DOHH2 (cell line): ENCODE results near the gene MTIF3.

Experiments
- H3F3A ChIP-seq: fragments of 200-600 bp; sonication (generic), shearing (Covaris generic); 2 replicates; pipeline ENCODE4 v1.6.0; 2016; ENCODE audit warnings: antibody characterized with exemption, mild to moderate bottlenecking; ENCODE audit not compliant: control insufficient read depth, insufficient read depth
- H3K27ac ChIP-seq: fragments of 200-600 bp; sonication (generic); 2 replicates; pipeline ENCODE4 v1.5.1; 2014; ENCODE audit warnings: low read depth, mild to moderate bottlenecking, low read length, moderate library complexity
- H3K27me3 ChIP-seq: fragments of 200-600 bp; sonication (generic); 2 replicates; pipeline ENCODE4 v1.6.1; 2014; ENCODE audit warnings: mild to moderate bottlenecking, low read length, mixed read lengths; ENCODE audit not compliant: control insufficient read depth
- H3K36me3 ChIP-seq: fragments of 200-600 bp; sonication (generic); 2 replicates; pipeline ENCODE4 v1.6.1; 2014; ENCODE audit warnings: mild to moderate bottlenecking, low read length, moderate library complexity, mixed read lengths; ENCODE audit not compliant: control insufficient read depth
- H3K4me1 ChIP-seq: fragments of 200-600 bp; sonication (generic); 2 replicates; pipeline ENCODE4 v1.6.1; 2014; ENCODE audit warnings: mild to moderate bottlenecking, low read length, mixed read lengths; ENCODE audit not compliant: control insufficient read depth
- H3K4me2 ChIP-seq: fragments of 200-600 bp; sonication (generic); 2 replicates; pipeline ENCODE4 v1.6.0; 2014; ENCODE audit warnings: mild to moderate bottlenecking, low read length, moderate library complexity
- H3K4me3 ChIP-seq: fragments of 200-600 bp; sonication (generic); 2 replicates; pipeline ENCODE4 v1.5.1; 2014; ENCODE audit warnings: mild to moderate bottlenecking, low read length, mixed read lengths
- H3K79me2 ChIP-seq: fragments of 200-600 bp; sonication (generic); 2 replicates; pipeline ENCODE4 v1.6.1; 2014; ENCODE audit warnings: mild to moderate bottlenecking, low read length, mixed read lengths; ENCODE audit not compliant: control insufficient read depth
- H3K9me2 ChIP-seq: fragments of 200-600 bp; sonication (generic); replicated peaks from 2 replicates; pipeline ENCODE4 v1.6.1; 2014; ENCODE audit warnings: mild to moderate bottlenecking, low read length, mixed read lengths; ENCODE audit not compliant: control insufficient read depth
- H3K9me3 ChIP-seq: fragments of 200-600 bp; sonication (generic); 2 replicates; pipeline ENCODE4 v1.6.1; 2014; ENCODE audit warnings: antibody characterized with exemption, low read length, mixed read lengths; ENCODE audit not compliant: control insufficient read depth, insufficient read depth
- H4K20me1 ChIP-seq: fragments of 200-600 bp; sonication (generic); 2 replicates; pipeline ENCODE4 v1.6.0; 2014; ENCODE audit warnings: low read depth, mild to moderate bottlenecking, antibody characterized with exemption, low read length, moderate library complexity; ENCODE audit not compliant: control insufficient read depth, insufficient read depth
- EZH2phosphoT487 ChIP-seq: fragments of 200-600 bp; sonication (generic); IDR thresholded peaks from 2 replicates; pipeline ENCODE4 v1.6.1; 2017; ENCODE audit warnings: borderline replicate concordance, mild to moderate bottlenecking, antibody characterized with exemption, low read length, moderate library complexity, mixed read lengths
- TF ChIP-seq, protein P1 (sequence below): fragments of 200-600 bp; sonication (generic); IDR thresholded peaks from one replicate; pipeline ENCODE4 v1.5.1; 2014; ENCODE audit warnings: antibody characterized with exemption, mild to moderate bottlenecking, low read depth, low read length; ENCODE audit not compliant: poor library complexity, severe bottlenecking

MTIF3 gene

DNA sequence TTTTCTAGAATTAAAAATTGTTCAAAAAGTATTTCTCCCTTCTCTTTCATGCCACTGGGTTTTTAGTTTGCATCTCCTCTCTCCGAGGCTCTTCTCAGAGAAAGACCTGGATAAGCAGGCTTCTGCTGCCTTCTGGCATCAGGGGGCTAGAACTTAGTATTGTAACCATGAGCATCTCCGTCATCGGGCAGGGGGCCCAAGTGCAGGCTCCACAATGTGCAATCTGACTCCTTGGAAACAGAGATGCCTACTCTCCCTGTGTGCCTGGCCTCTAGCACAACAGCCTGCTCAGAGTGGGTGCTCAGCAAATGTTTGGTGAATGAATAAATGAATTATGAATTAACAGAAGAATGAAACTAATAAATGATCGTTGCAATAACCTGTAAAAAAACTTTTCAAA is 45.6 kb upstream of the MTIF3 start:
- Histone ChIP-seq H3K27me3 (no peaks in the 10 kb centered on the region), H3K4me3 (no peak overlapping the region)
- TF ChIP-seq, protein P1, sequence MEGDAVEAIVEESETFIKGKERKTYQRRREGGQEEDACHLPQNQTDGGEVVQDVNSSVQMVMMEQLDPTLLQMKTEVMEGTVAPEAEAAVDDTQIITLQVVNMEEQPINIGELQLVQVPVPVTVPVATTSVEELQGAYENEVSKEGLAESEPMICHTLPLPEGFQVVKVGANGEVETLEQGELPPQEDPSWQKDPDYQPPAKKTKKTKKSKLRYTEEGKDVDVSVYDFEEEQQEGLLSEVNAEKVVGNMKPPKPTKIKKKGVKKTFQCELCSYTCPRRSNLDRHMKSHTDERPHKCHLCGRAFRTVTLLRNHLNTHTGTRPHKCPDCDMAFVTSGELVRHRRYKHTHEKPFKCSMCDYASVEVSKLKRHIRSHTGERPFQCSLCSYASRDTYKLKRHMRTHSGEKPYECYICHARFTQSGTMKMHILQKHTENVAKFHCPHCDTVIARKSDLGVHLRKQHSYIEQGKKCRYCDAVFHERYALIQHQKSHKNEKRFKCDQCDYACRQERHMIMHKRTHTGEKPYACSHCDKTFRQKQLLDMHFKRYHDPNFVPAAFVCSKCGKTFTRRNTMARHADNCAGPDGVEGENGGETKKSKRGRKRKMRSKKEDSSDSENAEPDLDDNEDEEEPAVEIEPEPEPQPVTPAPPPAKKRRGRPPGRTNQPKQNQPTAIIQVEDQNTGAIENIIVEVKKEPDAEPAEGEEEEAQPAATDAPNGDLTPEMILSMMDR, result no peak
- TF ChIP-seq EZH2phosphoT487, result no peak

DNA sequence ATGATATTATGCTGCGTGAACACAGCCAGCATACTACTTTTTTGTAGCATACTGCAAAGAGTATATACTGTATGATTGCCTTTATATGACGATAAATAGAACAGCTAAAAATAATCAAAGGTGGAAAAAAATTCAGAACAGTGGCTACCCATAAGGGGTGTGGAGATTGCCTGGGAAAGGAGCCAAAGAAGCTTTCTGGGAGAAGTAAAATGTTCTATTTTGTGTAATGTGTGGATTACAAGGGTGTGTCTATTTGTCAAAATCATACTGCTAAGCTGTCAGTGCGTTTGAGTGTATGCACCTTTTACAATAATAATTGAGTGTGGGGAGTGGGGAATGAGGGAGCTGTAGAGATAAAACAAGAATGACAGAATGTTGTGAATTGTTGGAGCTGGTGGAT is 45.2 kb upstream of the MTIF3 start:
- H3K9me2 ChIP-seq, result no peaks in the 10 kb centered on the region
- H3K36me3 ChIP-seq, result no peaks in the 10 kb centered on the region
- no peaks in the 10 kb centered on the region for H3K4me1 ChIP-seq
- H3K79me2 ChIP-seq, result no peaks in the 10 kb centered on the region
- TF ChIP-seq EZH2phosphoT487, result no peak
- TF ChIP-seq, protein P1, result no peak
- H3F3A ChIP-seq, result no peaks in the 10 kb centered on the region
- no peaks in the 10 kb centered on the region for H4K20me1 ChIP-seq
- H3K4me2 ChIP-seq, result no peak overlapping the region
- H3K27me3 ChIP-seq, result no peaks in the 10 kb centered on the region
- no peaks in the 10 kb centered on the region for H3K9me3 ChIP-seq
- no peak overlapping the region for H3K4me3 ChIP-seq
- no peak overlapping the region for H3K27ac ChIP-seq

More for the DNA sequence above, 45.6 kb upstream of the MTIF3 start:
- no peaks in the 10 kb centered on the region for H4K20me1 ChIP-seq
- H3K4me1 ChIP-seq, result no peaks in the 10 kb centered on the region
- no peaks in the 10 kb centered on the region for H3K79me2 ChIP-seq
- H3K36me3 ChIP-seq, result no peaks in the 10 kb centered on the region
- H3K9me3 ChIP-seq, result no peaks in the 10 kb centered on the region
- H3K4me2 ChIP-seq, result no peak overlapping the region
- no peaks in the 10 kb centered on the region for H3F3A ChIP-seq
- H3K9me2 ChIP-seq, result no peaks in the 10 kb centered on the region
- H3K27ac ChIP-seq, result no peak overlapping the region

DNA sequence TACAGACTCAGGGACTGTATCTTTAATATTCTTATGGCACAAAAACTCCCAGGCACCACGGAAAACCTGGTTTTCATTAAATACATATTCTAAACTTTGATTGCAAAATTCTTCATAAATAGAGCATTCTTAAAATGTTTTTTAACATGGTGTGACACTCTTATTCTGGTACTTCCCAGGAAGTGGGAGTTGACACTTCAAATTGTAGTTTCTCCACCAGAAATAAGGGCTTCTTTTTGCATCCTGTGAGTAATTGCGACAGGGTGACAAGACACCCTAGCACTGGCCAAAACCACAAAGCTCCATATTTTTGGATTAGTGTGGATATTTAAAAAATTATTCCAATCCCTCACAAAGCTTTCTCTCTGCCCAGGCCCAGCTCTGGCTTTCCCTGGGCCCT is 43.6 kb upstream of the MTIF3 start:
- no peaks in the 10 kb centered on the region for H3F3A ChIP-seq
- no peak overlapping the region for H3K4me2 ChIP-seq
- H4K20me1 ChIP-seq, result no peaks in the 10 kb centered on the region
- no peaks in the 10 kb centered on the region for H3K79me2 ChIP-seq
- no peaks in the 10 kb centered on the region for H3K36me3 ChIP-seq
- H3K9me2 ChIP-seq, result no peaks in the 10 kb centered on the region
- H3K9me3 ChIP-seq, result no peaks in the 10 kb centered on the region
- no peak for TF ChIP-seq EZH2phosphoT487
- TF ChIP-seq, protein P1, result no peak
- no peak overlapping the region for H3K4me3 ChIP-seq
- no peaks in the 10 kb centered on the region for H3K27me3 ChIP-seq
- no peak overlapping the region for H3K27ac ChIP-seq
- H3K4me1 ChIP-seq, result no peaks in the 10 kb centered on the region

DNA sequence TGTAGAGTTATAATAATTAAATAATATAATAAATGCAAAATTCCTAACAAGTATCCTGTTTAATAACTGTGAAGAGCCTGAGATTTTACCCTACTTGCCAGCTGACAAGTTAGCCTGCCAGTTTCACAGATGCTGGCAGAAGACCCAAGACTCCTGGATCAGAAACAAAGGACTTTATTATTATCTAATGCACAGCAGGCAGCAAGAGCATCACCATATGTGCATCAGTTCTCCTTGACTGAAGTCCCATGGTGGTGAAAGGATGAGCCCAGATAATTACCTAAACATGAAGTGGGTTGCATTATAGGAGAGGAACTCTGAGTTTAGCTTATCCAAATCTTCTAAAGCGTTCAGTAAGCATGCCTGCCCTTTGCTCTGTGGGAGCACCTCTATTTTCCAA is 39.1 kb upstream of the MTIF3 start:
- Histone ChIP-seq H3K36me3 (no peaks in the 10 kb centered on the region), H3K9me2 (no peaks in the 10 kb centered on the region), H4K20me1 (no peaks in the 10 kb centered on the region), H3K4me3 (no peak overlapping the region), H3K27me3 (peaks cover 4% of the 10 kb centered on the region; the same call in 1 of the 2 replicates), H3K9me3 (no peaks in the 10 kb centered on the region), H3K4me1 (no peaks in the 10 kb centered on the region), H3K79me2 (no peaks in the 10 kb centered on the region), H3K27ac (no peak overlapping the region), H3K4me2 (no peak overlapping the region), H3F3A (no peaks in the 10 kb centered on the region)
- TF ChIP-seq, protein P1, result no peak
